ENCODE results near the gene TSPAN10. TPM values are rescaled to one million over a fixed set of nuclear protein-coding genes. Genes with fewer than 3 reads are reported as not detected.
A peak's percentile ranks its signal among the peaks of the same experiment; 100 is the strongest.

The TSPAN10 gene
- total and polyA plus RNA-seq, 9 of the 15 experiments (the other 6 are each of a cell fraction or from before 2014, with no cell fraction given): 0.05 to 0.31 (median 0.13) TPM; not detected in 1

GRCh38 chr17:81652906-81653771, 16.1 kb downstream of the TSPAN10 start:
- no peaks in the 10 kb centered on the region for H3K27me3 ChIP-seq (ENCODE audit: control insufficient read depth in 2 of 2, insufficient read depth in 2 of 2, low read length in 2 of 2)
- BruUV-seq (replicated peaks): no TSS peak
- H3K9me1 ChIP-seq (ENCODE audit: control insufficient read depth, insufficient read depth, low read length): no peaks in the 10 kb centered on the region
- H3K36me3 ChIP-seq (ENCODE audit: control insufficient read depth, insufficient read depth, low read length): no peaks in the 10 kb centered on the region
- WGBS (ENCODE audit: insufficient coverage, low coverage, missing lambda C conversion rate): 65% methylated on average over 18 of the region's 27 CpGs
- peak overlapping the region in 1 of 2 experiments; percentile 65; a peak in 1 of 4 replicates for H3K9ac ChIP-seq (ENCODE audit: insufficient read depth in 1 of 2, low read depth in 2 of 2, low read length in 2 of 2)
- POLR2A ChIA-PET: interaction anchor here (1.2 kb wide), 2 partner anchors 10 to 189 kb away, joined by 3 to 4 read pairs; no protein-coding TSS in a partner anchor
- no peak overlapping the region for H3K27ac ChIP-seq (ENCODE audit: extremely low read depth, low read depth, low read length)
- H3K4me1 ChIP-seq (replicated peaks in 1 of 2; ENCODE audit: control insufficient read depth in 2 of 2, insufficient read depth in 2 of 2, low read length in 2 of 2): peaks cover 0 to 53% of the 10 kb centered on the region in 2 experiments; a peak in 2 of 5 replicates
- no peak overlapping the region for H2AFZ ChIP-seq (ENCODE audit: low read depth, low read length)
- no peak overlapping the region for H3K4me2 ChIP-seq (ENCODE audit: insufficient read depth, low read length)
- DNase-seq (ENCODE audit: extremely low read depth in 1 of 4, low spot score in 3 of 4): peak in 2 of 4 experiments; percentile 45 to 56
- peaks cover 6% of the 10 kb centered on the region for H3K9me3 ChIP-seq (replicated peaks; ENCODE audit: control insufficient read depth, insufficient read depth, low read depth, low read length)
- no peak overlapping the region for H3K4me3 ChIP-seq
- in situ Hi-C loops (cut with MboI) (no loop called here), intact Hi-C loops (cut with micrococcal nuclease) (no loop called here)
- no peak for FAIRE-seq
- CTCF ChIA-PET (ENCODE audit: low intra/inter-chr PET ratio): no interaction called here
- H3K79me2 ChIP-seq (ENCODE audit: control insufficient read depth, insufficient read depth, low read length): no peaks in the 10 kb centered on the region
- no peaks in the 10 kb centered on the region for H4K20me1 ChIP-seq (replicated peaks; ENCODE audit: control insufficient read depth, insufficient read depth, low read length)
- ATAC-seq: peak; percentile 63
- no peak for TF ChIP-seq ZNF165 (CRISPR knock-in tag; IDR thresholded peaks at IDR 0.05; ENCODE audit: borderline replicate concordance)
- TF ChIP-seq NKRF (IDR thresholded peaks at IDR 0.05; ENCODE audit: borderline replicate concordance): no peak
- no peak for TF ChIP-seq KLF10 (CRISPR knock-in tag; IDR thresholded peaks at IDR 0.05)
- TF ChIP-seq GTF3C2 (IDR thresholded peaks at IDR 0.05; ENCODE audit: borderline replicate concordance, extremely low read depth, insufficient read length): no peak
- no peak for TF ChIP-seq ZNF140 (CRISPR knock-in tag; IDR thresholded peaks at IDR 0.05)
- no peak for TF ChIP-seq ZNF175 (CRISPR knock-in tag; IDR thresholded peaks at IDR 0.05; ENCODE audit: low read depth)
- no peak for TF ChIP-seq CHAMP1 (IDR thresholded peaks at IDR 0.05)
- no peak for TF ChIP-seq ZNF41 (CRISPR knock-in tag; conservative IDR thresholded peaks at IDR 0.05)
- no peak for TF ChIP-seq CHD1 (IDR thresholded peaks at IDR 0.05; ENCODE audit: low read length)
- no peak for TF ChIP-seq NFE2 (IDR thresholded peaks at IDR 0.05; ENCODE audit: low read depth)
- no peak for TF ChIP-seq MEIS2 (IDR thresholded peaks at IDR 0.05; ENCODE audit: partially characterized antibody)
- TF ChIP-seq NONO (IDR thresholded peaks at IDR 0.05; ENCODE audit: low read depth in 2 of 2, low read length in 1 of 2): no peak
- TF ChIP-seq PHF20 (IDR thresholded peaks at IDR 0.05; ENCODE audit: partially characterized antibody): no peak
- TF ChIP-seq TBL1XR1 (IDR thresholded peaks at IDR 0.05; ENCODE audit: low read length in 2 of 2): no peak
